Coronary artery (tissue), 2 donors: Measurements from ENCODE around the gene DELE1.

Experiments used
- DNase-seq: peaks from one replicate; pipeline ENCODE4 v3.0.0-alpha.2; 2017; ENCODE audit warnings: low spot score
- H3K27ac ChIP-seq, 2 donors: fragments of 200-600 bp; sonication (generic); one replicate each; pipeline ENCODE4 v1.5.1; 2016 to 2019
- H3K4me3 ChIP-seq: fragments of 200-600 bp; sonication (generic); 2 replicates; pipeline ENCODE4 v1.5.1; 2016; ENCODE audit warnings: mild to moderate bottlenecking, moderate library complexity
- TF ChIP-seq, protein P1 (sequence below): fragments of 200-600 bp; sonication (generic); IDR thresholded peaks from one replicate; pipeline ENCODE4 v1.5.1; 2019; ENCODE audit warnings: antibody characterized with exemption

DELE1 gene

DNA sequence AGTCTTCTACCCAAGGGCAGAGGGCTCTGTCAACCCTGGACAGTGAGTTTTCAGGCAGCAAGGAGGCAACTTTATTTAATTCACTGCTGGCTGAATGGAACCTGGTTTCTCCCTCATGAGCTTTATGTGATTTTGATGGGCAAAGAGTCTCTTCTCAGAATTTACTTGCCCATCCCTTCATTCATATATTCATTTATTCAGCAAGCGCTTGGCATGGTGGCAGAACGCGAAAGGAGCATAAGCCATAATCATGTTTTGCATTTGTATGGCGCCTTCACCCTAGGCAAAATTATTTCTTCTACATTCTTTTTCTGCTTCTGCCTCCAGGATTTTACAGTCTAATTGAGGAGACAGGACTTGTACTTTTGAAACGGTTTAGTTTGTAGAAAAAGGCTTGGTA lies 8.0 kb downstream of the DELE1 start:
- DNase-seq = no peak
- Histone ChIP-seq H3K4me3 (no peak overlapping the region), H3K27ac (no peak overlapping the region)
- TF ChIP-seq, protein P1, sequence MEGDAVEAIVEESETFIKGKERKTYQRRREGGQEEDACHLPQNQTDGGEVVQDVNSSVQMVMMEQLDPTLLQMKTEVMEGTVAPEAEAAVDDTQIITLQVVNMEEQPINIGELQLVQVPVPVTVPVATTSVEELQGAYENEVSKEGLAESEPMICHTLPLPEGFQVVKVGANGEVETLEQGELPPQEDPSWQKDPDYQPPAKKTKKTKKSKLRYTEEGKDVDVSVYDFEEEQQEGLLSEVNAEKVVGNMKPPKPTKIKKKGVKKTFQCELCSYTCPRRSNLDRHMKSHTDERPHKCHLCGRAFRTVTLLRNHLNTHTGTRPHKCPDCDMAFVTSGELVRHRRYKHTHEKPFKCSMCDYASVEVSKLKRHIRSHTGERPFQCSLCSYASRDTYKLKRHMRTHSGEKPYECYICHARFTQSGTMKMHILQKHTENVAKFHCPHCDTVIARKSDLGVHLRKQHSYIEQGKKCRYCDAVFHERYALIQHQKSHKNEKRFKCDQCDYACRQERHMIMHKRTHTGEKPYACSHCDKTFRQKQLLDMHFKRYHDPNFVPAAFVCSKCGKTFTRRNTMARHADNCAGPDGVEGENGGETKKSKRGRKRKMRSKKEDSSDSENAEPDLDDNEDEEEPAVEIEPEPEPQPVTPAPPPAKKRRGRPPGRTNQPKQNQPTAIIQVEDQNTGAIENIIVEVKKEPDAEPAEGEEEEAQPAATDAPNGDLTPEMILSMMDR = no peak

GRCh38 chr5:141933151-141933550 lies 9.5 kb downstream of the DELE1 start:
- Histone ChIP-seq H3K27ac (no peak overlapping the region), H3K4me3 (no peak overlapping the region)
- DNase-seq = no peak
- TF ChIP-seq, protein P1 = no peak

DNA sequence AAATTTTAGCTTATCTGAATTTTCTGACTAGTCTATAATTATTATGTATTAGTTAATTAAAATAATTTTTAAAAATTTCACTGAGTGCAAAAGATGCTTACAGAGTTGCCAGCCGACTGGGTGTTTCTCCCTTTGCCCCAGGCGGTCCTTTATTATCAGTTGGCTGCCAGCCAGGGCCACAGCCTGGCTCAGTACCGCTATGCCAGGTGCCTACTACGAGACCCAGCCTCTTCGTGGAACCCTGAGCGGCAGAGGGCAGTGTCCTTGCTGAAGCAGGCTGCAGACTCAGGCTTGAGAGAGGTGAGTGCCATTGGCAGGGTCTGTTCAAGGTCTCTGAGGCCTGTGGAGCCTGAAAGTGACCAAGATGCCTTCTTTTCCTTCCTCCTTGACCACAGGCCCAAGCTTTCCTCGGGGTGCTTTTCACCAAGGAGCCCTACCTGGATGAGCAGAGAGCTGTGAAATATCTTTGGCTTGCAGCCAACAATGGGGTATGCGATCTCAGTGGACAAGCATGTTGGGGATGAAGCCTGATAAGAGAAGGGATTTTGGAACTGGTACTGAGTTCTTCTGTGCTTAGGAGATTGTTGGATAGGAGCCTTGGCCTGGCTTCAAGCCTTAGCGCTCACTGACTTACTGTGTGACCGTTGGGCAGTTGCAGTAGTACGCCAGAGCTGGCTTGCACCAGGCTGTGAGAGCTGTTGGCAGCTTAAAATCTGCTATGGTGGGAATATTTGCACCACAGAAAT lies 10.6 kb downstream of the DELE1 start:
- peak overlapping the region; percentile 66 to 72 for H3K27ac ChIP-seq
- no peak for DNase-seq
- TF ChIP-seq, protein P1 = no peak
- H3K4me3 ChIP-seq = no peak overlapping the region

- DNase-seq = no peak
- TF ChIP-seq, protein P1 = no peak
- Histone ChIP-seq H3K27ac (peak overlapping the region in 1 of 2 donors; percentile 72), H3K4me3 (no peak overlapping the region)
Observed at GRCh38 chr5:141935538-141935937, 11.9 kb downstream of the DELE1 start.

DNA sequence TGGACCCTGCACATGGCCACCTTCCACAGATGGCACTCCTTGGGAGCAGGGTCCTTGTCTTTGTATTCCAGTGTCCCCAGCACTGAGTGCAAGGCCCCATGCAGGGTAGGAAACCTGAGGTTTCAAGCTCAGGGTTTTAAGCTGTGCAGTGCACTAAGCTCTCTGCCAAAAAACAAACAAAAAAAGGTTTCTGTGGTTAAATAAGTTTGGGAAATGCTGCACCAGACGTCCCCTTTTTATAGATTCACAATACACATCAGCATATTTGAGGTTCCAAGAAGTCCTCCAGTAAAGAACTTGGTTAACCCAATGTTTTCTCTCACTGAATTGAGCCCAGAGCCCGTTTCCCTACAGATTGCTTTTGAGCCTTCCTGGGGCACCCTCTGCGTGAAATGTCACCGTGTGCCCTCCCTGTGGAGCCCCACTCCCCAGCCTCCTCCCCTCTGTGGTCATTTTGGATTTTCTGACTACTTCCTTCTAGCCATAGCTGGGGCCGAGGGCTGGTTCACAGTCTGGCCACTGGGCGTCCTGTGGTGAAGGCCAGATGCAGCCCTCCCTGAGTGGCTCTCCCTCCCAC lies 17.1 kb downstream of the DELE1 start:
- Histone ChIP-seq H3K27ac (peak overlapping the region; percentile 43 to 82), H3K4me3 (no peak overlapping the region)
- no peak for DNase-seq
- TF ChIP-seq, protein P1 = no peak

GRCh38 chr5:141941307-141941706 lies 17.6 kb downstream of the DELE1 start:
- TF ChIP-seq, protein P1 = no peak
- no peak overlapping the region for H3K4me3 ChIP-seq
- no peak for DNase-seq
- H3K27ac ChIP-seq = peak overlapping the region; percentile 43 to 82

DNA sequence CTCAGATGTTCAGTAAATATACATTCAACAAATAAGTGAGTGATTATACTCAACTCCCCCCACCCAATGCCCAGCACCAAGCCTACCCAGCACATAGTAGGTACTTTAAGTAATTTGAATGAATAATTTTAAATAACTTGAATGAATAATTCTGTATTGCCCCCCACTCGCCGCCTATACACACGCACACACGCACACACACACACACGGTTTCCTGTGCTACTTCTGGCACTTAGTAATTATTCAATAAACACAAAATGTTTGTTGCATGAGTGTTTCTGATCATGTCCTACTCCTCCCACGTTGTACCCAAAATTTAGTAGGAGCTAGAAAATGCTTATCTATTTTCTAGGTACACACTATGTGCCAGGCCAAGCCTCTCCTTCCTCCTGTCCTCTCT lies 18.1 kb downstream of the DELE1 start:
- DNase-seq = no peak
- Histone ChIP-seq H3K27ac (peak overlapping the region; percentile 11 to 82), H3K4me3 (no peak overlapping the region)
- TF ChIP-seq, protein P1 = no peak
